Panc1 (cell line): ENCODE results near the gene CYP11A1. TPM values are rescaled to one million over a fixed set of nuclear protein-coding genes. Genes with fewer than 3 reads are reported as not detected.

Experiments
- microRNA-seq: library from miRNA; unstranded; fragments of <30 nt; microRNA quantifications from one replicate; pipeline ENCODE4 v1.1.0, GENCODE V29; 2020; ENCODE audit not compliant: unreplicated experiment
- total RNA-seq: library from RNA; stranded (reverse); gene quantifications from one replicate; pipeline ENCODE4 v1.2.1, GENCODE V29; 2021; ENCODE audit not compliant: unreplicated experiment

The CYP11A1 gene
- total RNA-seq, 1 experiment from 2014 or later: 0.57 TPM

Small RNA genes lying within 50 kb of the gene (microRNA-seq; reads per million reads assigned to microRNA genes)
- gene MIR6881: not detected

Other genes with a start within 250 kb of the CYP11A1 start
- 0.36 TPM for gene ISLR2, start 237.1 kb downstream of the CYP11A1 start, total RNA-seq
- 0.28 TPM for gene ISLR, start 193.9 kb downstream of the CYP11A1 start, total RNA-seq
- 1.1 TPM for gene STRA6, start 164.9 kb downstream of the CYP11A1 start, total RNA-seq
- gene CCDC33, start 131.3 kb downstream of the CYP11A1 start, total RNA-seq: not detected
- 11.2 TPM for gene SEMA7A, start 66.3 kb upstream of the CYP11A1 start, total RNA-seq
- gene UBL7, start 93.5 kb upstream of the CYP11A1 start, total RNA-seq: 68.5 TPM
- gene ARID3B, start 173.6 kb upstream of the CYP11A1 start, total RNA-seq: 12.7 TPM
- gene CLK3, start 248.2 kb upstream of the CYP11A1 start, total RNA-seq: 69.8 TPM